Ishikawa (cell line): ENCODE results near the gene SEM1.

ENCODE experiments used
- CEBPB ChIP-seq: IDR thresholded peaks from 2 replicates; pipeline ENCODE4 v1.6.1; 2012
- CREB1 ChIP-seq: IDR thresholded peaks from 2 replicates; pipeline ENCODE4 v1.6.1; 2012; ENCODE audit warnings: low read depth
- EGR1 ChIP-seq: IDR thresholded peaks from 2 replicates; pipeline ENCODE4 v1.6.1; 2012
- EP300 ChIP-seq: IDR thresholded peaks from 2 replicates; pipeline ENCODE4 v1.6.1; 2012; ENCODE audit warnings: borderline replicate concordance
- NFIC ChIP-seq: IDR thresholded peaks from 2 replicates; pipeline ENCODE4 v1.6.1; 2012
- RAD21 ChIP-seq: IDR thresholded peaks from 2 replicates; pipeline ENCODE4 v1.6.1; 2012; ENCODE audit warnings: low read depth
- REST ChIP-seq: IDR thresholded peaks from 2 replicates; pipeline ENCODE4 v1.6.1; 2012; ENCODE audit warnings: low read depth, mild to moderate bottlenecking
- TAF1 ChIP-seq: IDR thresholded peaks from 2 replicates; pipeline ENCODE4 v1.6.1; 2012; ENCODE audit warnings: low read depth, mild to moderate bottlenecking
- TCF12 ChIP-seq: IDR thresholded peaks from 2 replicates; pipeline ENCODE4 v1.6.1; 2012; ENCODE audit warnings: low read depth
- TEAD4 ChIP-seq: IDR thresholded peaks from 2 replicates; pipeline ENCODE4 v1.6.1; 2012
- YY1 ChIP-seq: IDR thresholded peaks from 2 replicates; pipeline ENCODE4 v1.6.1; 2012; ENCODE audit warnings: low read depth
- ZBTB7A ChIP-seq: IDR thresholded peaks from 2 replicates; pipeline ENCODE4 v1.6.1; 2012; ENCODE audit warnings: low read depth
- TF ChIP-seq, protein P1 (sequence below): IDR thresholded peaks from 2 replicates; pipeline ENCODE4 v1.6.1; 2012
- TF ChIP-seq, protein P2 (sequence below): IDR thresholded peaks from 2 replicates; pipeline ENCODE4 v1.6.1; 2012

GRCh38 chr7:96664793-96665192, 44.9 kb downstream of the SEM1 start:
- TF ChIP-seq EP300 (no peak), EGR1 (no peak), REST (no peak), TAF1 (no peak), TCF12 (no peak), ZBTB7A (no peak), CREB1 (no peak), RAD21 (no peak), YY1 (no peak), NFIC (no peak), TEAD4 (no peak), CEBPB (no peak)
- TF ChIP-seq, protein P1, sequence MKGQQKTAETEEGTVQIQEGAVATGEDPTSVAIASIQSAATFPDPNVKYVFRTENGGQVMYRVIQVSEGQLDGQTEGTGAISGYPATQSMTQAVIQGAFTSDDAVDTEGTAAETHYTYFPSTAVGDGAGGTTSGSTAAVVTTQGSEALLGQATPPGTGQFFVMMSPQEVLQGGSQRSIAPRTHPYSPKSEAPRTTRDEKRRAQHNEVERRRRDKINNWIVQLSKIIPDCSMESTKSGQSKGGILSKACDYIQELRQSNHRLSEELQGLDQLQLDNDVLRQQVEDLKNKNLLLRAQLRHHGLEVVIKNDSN, result no peak
- TF ChIP-seq, protein P2, sequence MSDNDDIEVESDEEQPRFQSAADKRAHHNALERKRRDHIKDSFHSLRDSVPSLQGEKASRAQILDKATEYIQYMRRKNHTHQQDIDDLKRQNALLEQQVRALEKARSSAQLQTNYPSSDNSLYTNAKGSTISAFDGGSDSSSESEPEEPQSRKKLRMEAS, result no peak
